Thyroid gland (tissue), 4 donors: ENCODE results near the gene RPS6KA5.

ENCODE experiments used
- POLR2A ChIP-seq, 2 donors: fragments of 450-650 bp; IDR thresholded peaks; one replicate each; pipeline ENCODE4 v1.6.1; 2017; ENCODE audit warnings: antibody characterized with exemption in 2 of 2, mild to moderate bottlenecking in 2 of 2, moderate library complexity in 1 of 2
- TF ChIP-seq, protein P1 (sequence below), 6 experiments: fragments of 200-600 bp in 3 of 6; fragments of 450-650 bp in 3 of 6; sonication (generic) in 3 of 6; IDR thresholded peaks; one replicate each; pipeline ENCODE4 v1.5.1; 2016 to 2019; ENCODE audit warnings: antibody characterized with exemption in 6 of 6, mild to moderate bottlenecking in 2 of 6, inconsistent platforms in 1 of 6, moderate library complexity in 1 of 6

DNA sequence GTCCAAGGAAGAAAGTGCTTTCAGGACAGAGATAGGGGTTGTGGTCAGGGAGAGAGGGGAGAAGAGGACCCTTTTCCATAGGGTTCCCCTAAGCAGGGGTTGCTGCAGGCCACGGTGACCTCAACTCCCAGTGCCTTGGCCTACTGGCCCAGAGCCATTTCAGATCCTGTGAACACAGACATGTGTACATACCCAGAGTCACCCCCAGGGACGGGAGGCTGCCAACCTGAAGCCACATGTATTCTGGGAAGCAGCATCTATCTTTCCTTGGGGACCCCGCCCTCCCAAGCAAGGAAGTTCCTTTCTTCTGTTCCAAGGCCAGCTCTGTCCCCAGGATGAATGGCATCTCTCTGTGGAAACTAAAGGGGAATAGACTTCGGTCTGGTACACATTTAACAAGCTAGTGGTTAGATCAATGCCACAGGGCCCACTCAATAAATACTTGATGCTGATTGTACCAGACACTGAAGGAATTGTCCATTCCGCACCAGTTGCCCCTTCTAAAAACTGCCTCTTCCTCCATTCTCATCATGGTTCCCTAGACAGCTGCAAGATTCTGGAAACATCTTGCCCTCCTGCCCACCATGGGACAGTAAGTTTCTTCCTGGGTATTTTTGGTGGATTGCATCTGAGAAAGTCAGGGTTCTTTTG is 28.3 kb upstream of the RPS6KA5 start:
- TF ChIP-seq, protein P1, sequence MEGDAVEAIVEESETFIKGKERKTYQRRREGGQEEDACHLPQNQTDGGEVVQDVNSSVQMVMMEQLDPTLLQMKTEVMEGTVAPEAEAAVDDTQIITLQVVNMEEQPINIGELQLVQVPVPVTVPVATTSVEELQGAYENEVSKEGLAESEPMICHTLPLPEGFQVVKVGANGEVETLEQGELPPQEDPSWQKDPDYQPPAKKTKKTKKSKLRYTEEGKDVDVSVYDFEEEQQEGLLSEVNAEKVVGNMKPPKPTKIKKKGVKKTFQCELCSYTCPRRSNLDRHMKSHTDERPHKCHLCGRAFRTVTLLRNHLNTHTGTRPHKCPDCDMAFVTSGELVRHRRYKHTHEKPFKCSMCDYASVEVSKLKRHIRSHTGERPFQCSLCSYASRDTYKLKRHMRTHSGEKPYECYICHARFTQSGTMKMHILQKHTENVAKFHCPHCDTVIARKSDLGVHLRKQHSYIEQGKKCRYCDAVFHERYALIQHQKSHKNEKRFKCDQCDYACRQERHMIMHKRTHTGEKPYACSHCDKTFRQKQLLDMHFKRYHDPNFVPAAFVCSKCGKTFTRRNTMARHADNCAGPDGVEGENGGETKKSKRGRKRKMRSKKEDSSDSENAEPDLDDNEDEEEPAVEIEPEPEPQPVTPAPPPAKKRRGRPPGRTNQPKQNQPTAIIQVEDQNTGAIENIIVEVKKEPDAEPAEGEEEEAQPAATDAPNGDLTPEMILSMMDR (IDR thresholded peaks at IDR 0.05), result no peak
- TF ChIP-seq POLR2A (IDR thresholded peaks at IDR 0.05), result no peak
